ENCODE measurements around the gene DGUOK.

DGUOK gene

DNA sequence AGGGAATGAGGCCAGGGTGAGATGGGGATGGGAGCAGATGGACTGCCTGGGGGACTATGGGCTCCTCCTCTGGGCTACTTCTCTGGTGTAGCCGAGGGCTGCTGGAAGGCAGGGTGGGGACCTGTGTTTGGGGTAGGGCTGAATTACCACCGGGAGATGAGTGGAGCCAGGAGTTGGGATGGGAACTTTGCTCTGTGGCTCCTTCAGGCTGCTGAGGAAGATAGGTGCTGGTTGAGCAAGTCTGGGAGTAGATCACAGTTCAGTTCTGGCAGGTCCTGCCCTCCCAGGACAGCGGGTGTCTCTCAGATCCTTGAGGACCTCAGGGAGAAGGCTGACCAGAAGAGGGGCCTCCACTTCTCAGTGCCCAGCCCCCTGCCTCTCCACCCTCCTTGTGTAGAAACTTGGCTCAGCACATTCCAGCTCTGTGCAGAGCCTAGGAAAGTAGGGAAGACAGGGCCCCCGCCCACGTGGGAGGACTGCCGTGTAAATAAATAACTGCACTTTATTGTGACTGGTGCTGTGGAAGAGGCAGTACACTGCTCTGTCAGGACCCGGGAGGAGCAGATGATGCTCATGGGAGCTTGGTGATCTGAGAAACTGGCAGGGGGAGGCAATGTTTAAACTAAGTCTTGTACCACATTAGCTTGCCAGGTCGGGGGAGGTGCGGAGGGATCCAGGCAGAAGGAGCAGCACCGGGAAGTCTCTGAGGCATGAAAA is 73.4 kb downstream of the DGUOK start:
- DNase-seq: no peak

DNA sequence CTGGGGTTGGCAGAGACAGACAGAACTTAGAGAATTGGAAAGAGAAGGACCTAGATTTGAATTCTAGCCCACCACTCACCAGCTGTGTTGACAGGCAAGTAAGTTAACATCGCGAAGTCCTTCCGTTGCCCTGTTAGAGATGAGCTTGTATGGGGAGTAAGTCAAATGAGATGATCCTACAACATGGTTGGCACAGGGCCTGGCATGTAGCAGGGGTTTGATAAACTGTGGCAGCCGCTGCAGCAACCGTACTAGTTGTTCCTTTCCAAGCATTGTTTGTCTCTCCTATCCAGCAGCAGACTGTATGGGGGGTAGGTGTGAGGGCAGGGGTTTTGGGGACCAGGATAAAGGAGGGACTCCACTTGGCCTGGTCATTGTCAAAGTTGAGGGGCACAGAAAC is 74.0 kb downstream of the DGUOK start:
- no peak for DNase-seq

DNA sequence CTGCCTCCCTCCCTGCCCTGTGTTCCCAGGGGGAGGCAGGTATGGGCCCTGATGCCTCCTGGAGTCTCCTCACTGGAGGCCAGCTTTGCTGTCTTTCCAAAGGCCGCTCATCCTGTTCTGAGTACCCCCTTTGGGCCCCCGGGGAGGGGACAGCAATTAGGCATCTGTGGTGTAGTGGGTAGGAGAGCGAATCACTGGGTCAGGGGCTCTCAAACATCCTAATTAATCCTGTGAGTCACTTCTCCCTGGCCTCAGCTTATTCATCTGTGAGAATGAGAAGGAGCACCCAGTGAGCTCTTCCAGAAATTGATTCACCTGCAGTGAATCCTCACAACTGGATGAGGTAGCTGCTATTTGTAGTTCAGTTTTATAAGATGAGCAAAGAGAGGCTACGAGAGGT is 74.4 kb downstream of the DGUOK start:
- DNase-seq: no peak

DNA sequence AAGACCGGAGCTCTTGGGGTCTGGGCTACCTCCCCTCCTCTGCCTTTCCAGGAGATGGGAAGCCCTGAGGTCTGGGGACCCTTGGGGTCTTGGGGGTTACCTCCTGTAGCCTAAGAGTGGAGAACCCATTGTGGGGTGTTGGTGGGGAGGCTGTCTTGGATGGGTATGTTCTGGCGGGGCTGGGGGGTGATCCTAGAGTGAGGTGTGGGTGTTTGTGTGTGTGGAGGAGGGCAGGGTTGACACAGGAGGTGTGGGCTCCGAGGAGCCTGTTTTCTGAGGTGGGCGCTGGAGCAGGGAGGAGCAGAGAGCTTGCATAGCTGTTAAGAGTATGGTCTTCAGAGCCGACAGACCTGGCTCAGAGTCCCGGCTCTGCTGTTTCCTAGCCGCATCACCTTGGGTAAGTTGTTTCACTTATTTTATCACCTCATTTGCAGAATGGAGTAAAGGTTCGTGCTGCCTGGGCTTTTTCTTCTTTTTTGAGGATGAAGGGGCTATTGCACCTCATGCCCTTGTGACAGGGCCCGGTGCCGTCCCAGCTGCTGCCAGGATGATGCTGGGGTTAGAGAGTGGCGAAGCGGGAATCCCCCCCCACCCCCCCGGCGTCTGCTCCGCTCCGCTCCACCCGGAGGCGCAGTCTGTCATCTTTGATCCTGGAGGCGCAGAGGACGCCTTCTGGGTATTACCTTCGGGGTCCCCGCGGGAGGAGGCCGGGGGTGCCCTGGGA is 75.3 kb downstream of the DGUOK start:
- peak; percentile 32 for DNase-seq

DNA sequence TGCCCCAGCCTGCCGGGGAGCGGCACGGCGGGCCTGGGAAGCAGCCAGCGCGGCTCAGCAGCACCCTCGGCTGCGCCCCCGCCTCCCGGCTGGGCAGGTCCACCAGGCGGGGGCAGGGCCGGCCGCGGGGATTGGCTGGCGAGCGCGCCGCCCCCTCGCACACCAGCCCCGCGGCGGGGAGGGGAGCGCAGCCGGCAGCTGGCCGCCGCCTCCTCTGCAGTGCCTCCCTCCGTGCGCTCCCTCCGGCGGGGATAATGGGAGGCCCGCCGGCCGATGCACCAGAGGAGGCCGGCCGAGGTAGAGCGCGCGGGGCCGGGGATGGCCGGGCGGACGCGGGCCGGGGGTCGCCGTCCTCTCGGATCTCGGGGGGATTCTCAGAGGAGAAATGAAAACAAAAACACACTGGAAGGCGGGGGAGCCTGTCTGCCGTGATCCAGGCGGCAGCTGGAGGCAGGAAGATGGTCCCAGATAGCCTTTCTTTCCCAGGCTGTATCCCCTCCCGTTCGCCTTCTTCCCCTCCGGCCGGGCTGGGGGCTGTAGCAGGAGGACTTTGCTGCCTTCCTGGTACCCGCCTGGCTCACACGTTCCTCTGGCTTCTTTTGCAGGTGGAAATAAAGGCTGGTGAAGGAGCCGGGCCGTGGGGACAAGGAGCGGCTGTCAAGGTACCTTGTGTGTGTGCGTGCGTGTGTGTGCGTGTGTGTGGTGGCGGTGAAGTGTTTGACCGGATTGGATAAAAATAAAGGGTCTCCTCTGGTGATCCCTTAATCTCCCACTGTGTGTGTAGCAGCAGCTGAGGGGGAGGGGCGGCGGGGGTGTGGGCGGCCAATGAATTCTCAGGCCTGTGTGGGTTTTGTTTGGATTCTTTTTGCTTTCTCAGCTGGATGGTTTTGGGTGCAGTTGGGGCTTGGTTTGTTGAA is 76.1 kb downstream of the DGUOK start:
- DNase-seq: peak; percentile 84

DNA sequence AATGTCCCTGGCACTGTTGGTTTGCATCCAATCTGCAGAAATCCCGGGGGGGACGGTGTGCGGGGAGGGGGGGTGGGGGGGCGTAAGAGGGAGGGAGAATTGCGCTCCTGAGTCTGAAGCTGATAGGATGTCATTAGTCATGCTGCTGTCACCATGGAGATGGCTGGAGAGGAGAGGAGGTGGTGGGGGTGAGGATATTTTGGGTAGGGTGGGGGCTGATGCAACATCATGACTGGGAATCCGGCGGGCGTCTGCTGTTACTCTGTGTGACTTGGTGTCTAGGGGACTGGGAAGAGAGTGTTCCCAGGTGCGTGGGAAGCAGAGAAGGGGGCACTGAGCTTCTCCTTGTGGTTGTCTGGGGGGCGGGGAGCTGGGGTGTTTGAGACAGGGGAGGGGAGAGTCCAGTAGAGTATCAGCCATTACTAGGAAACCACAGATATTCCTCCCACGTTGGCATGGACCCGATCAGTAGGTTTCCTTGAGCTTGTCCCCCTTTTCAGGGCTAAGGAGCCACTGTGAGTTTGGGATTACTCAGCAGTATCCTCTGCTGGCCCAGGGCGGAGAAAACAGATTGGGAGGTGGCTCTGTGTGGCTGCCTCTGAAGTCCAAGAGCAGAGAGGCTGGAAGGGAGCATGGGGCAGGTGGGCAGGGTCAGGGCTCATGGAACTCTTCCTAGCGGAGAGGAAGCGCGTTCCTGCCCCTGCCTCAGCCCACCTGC is 77.0 kb downstream of the DGUOK start:
- no peak for DNase-seq

DNA sequence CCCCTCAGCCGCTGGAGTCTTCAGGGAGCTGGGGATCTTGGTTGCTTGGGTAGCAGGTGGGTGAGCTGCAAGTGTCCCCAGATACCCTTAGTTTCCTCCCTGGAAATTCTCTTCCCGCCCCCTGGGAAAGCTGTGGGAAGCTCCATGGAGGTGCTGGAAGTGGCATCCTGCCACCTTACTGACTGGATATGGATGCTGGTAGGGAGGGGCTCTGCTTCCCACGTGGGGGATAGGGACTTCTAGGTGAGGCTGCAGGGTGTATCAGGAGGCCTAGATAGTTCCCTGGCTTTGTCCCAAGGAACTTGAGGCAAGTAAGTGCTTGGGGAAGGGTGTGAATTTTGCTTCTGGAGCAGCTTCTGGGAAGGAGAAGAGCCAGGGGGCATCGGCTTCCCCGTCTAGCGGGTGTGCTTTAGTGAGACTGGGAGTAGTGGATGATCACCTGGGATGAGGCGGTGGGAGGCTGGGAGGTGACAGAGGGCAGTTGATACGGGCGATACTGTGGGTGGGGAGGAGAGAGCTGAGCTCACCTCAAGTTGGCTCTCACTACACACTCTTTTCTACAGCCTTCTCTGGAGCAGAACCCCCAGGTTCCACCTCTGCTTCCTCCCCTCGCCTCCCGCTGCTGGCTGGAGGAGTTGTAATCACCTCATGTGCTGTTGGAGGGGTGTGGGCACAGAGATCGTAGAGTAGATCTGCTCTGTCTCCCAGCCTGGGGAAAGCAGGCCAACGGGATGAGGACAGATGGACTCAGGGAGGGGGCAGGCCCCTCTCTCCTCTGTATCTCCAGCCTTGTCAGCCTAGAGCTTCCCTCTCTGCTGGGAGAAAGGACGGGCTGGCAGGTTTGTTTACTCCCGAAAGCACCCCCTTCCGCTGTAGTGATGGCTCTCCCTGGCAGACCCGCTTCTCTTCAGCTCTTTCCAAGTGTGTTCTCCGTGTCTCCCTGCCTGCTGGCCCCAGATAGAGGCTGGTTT is 77.8 kb downstream of the DGUOK start:
- no peak for DNase-seq

DNA sequence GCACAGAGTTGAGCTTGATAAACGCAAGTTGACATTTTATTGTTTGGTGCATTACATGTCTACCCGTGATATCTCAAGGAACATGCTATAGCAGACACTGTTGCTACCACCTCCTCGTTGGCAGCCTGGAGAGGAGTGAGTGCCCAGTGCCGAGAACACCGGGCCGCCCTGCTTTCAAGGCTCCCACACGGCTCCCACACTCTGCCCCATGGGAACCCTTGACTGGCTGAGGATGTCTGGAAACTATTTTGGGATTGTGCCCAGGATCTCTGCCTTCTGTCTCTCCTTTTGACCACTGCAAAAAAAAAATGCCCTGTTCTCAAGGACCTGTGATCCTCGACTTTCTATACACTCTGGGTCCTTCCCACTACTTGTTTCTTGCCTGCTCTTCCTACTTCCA is 79.1 kb downstream of the DGUOK start:
- DNase-seq: no peak

DNA sequence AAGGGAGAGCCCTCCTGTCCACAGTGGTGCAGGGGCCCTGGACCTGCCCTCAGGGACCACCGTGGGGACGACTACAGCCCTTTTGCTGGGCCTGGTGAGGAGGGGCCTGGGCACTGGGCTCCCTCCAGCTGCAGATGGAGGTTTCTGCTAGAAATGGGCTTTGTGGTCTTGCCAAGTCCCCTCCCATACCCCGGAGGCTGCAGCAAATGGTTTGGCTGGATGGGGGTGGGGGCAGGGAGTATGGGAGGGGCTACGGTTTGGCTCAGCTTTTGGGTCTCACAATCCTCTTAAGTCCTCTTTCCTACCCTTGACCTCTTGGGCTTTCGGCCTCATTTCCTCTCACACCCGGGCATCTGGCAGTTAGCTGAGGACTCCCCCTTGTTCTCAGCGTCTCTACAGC is 79.8 kb downstream of the DGUOK start:
- no peak for DNase-seq

DNA sequence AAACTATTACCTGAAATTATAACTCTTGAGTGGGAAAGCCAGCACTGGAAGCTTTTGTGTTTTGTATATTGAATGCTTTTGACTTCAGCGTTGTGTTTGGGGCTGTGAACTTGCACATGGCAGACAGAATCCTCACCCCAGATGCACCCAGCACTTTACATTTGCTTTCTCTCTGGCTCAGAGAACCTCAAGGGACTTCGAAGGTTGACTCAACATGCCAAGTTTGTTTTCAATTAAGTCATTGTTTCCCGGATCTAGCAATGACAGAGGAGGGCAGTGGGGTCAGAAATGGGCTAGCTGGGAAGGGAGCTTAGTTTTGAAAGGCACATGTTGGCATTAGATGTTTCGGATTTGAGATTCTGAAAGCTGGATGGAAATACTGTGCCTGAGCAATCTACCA is 80.4 kb downstream of the DGUOK start:
- DNase-seq: no peak

DNA sequence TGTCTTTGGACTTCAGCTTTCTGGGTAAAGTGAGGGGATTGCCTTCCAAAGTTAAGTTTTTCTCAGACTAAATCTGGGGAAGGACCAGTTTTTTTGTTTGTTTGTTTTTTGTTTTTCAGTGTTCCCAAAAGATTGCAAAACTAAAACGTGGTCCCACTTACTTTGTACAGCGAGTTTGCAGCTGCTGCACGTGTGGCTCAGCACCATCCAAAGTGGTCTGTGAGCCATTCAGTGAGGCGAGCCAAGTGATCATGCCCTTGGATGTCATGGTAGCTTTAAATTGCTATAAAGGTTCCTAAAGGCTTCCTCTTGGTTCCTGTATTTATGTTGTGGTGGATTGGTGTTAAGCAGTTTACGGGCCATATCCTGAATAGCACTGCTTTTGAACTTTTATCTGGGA is 81.0 kb downstream of the DGUOK start:
- no peak for DNase-seq
